Stimulated activated CD4-positive, alpha-beta T cell treated with anti-CD3 and anti-CD28 coated beads, Interleukin-12 subunit alpha, Interleukin-12 subunit beta, amount 100 ng/mL, for 48 hours (primary cell): ENCODE results near the gene MTUS2.

Experiments
- DNase-seq, 3 donors: peaks; one replicate each; pipeline ENCODE4 v3.0.0-alpha.2; 2020; ENCODE audit warnings: low read depth in 2 of 3, low spot score in 1 of 3

MTUS2 gene

GRCh38 chr13:28820099-28821051, at the start of gene MTUS2:
TSS of gene MTUS2 (plus strand) at chr13:28820339.
- no peak for DNase-seq

GRCh38 chr13:28778308-28779215, 41.6 kb upstream of the MTUS2 start:
- no peak for DNase-seq

- no peak for DNase-seq
Measured at GRCh38 chr13:28792992-28793391, 27.1 kb upstream of the MTUS2 start.

GRCh38 chr13:28794396-28794795, 25.7 kb upstream of the MTUS2 start:
- no peak for DNase-seq

- DNase-seq = no peak
Measured at GRCh38 chr13:28796938-28797257, 23.2 kb upstream of the MTUS2 start.

- peak in 2 of 3 donors; percentile 29 to 42 for DNase-seq
Measured at GRCh38 chr13:28805193-28805819, 14.8 kb upstream of the MTUS2 start.

GRCh38 chr13:28817204-28817603, 2.9 kb upstream of the MTUS2 start:
- DNase-seq = no peak

GRCh38 chr13:28819046-28819730, 951 bp upstream of the MTUS2 start:
- no peak for DNase-seq

- peak in 2 of 3 donors; percentile 31 to 58 for DNase-seq
Measured at GRCh38 chr13:28819735-28820098, 422 bp upstream of the MTUS2 start.

- DNase-seq = no peak
Measured at GRCh38 chr13:28822151-28822550, 2.0 kb downstream of the MTUS2 start.

- no peak for DNase-seq
Measured at GRCh38 chr13:28822801-28823200, 2.7 kb downstream of the MTUS2 start.

GRCh38 chr13:28825379-28825778, 5.2 kb downstream of the MTUS2 start:
- DNase-seq = no peak

- DNase-seq = no peak
Measured at GRCh38 chr13:28826368-28826767, 6.2 kb downstream of the MTUS2 start.

GRCh38 chr13:28830580-28830979, 10.4 kb downstream of the MTUS2 start:
- no peak for DNase-seq

GRCh38 chr13:28831117-28831516, 11.0 kb downstream of the MTUS2 start:
- no peak for DNase-seq

- DNase-seq = no peak
Measured at GRCh38 chr13:28837111-28837510, 17.0 kb downstream of the MTUS2 start.

GRCh38 chr13:28843639-28844038, 23.5 kb downstream of the MTUS2 start:
- no peak for DNase-seq

GRCh38 chr13:28849441-28849840, 29.3 kb downstream of the MTUS2 start:
- no peak for DNase-seq

GRCh38 chr13:28850226-28850625, 30.1 kb downstream of the MTUS2 start:
- DNase-seq = no peak

GRCh38 chr13:28851422-28851821, 31.3 kb downstream of the MTUS2 start:
- no peak for DNase-seq

GRCh38 chr13:28854657-28855056, 34.5 kb downstream of the MTUS2 start:
- no peak for DNase-seq
